NCI-H2081 treated with DMSO at 0.1 percent for 48 hours (cell line): ENCODE data around the gene SEC24D.

Experiments
- DNase-seq: peaks from one replicate; lab custom pipeline; 2025; lab: John Stamatoyannopoulos, UW

Gene SEC24D

GRCh38 chr4:118751629-118752323, 84.2 kb downstream of the SEC24D start:
- DNase-seq = no peak

- no peak for DNase-seq
Measured at GRCh38 chr4:118749347-118749988, 86.5 kb downstream of the SEC24D start.

DNA sequence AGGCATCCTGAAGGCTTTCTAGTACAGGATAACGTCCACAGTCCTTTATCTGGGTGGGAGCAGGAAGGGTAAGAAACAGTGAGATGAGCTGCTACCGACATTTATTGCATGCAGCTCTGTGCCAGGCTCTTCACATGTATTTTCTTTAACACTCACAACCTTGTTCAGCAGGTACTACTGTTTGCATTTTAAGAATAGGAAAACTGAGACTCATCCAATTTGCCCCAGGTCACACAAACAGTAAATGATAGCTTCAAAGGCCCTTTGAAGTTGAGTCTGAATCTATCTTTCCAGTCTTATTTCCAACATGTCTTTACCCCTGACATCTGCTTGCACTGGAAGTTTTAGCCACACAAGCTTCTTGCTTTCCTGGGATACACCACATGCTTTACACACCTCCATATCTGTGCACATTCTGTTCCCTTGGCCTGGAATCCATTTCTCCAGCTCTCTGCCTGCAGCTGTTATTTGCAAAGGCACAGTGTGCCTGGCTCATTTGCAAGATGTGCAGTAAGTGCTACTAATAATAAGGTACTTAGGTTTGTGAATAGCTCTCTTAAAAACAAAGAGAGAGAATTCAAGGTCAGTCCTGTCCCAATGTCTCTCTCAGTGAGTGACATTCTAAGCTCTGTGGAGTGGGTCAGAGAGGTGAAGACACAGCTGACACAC, 89.5 kb downstream of the SEC24D start:
- DNase-seq = no peak

DNA sequence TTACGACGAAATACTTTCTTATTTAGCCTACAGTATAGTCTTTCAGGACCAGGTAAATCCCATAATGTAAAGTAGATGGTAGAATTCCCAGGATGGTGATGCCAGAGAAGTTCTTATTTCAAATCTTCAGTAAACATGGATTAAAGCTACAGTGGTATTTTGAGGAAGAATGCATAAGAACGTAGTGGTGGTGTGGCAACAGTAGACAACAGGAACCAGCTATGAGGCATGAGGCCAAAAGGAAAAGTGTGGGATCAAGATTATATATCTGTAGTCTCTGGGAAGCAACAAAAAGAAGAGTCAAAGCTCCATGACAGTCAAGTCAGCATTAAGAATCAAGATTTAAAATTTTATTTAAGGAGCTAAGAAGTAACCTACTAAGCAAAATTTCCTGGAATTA, 90.6 kb downstream of the SEC24D start:
- DNase-seq = no peak

- no peak for DNase-seq
Measured at GRCh38 chr4:118743867-118744266, 92.1 kb downstream of the SEC24D start.

- no peak for DNase-seq
Measured at GRCh38 chr4:118742050-118742449, 93.9 kb downstream of the SEC24D start.

GRCh38 chr4:118741301-118741855, 94.5 kb downstream of the SEC24D start:
- DNase-seq = no peak

GRCh38 chr4:118740869-118741268, 95.1 kb downstream of the SEC24D start:
- no peak for DNase-seq

GRCh38 chr4:118739022-118739713, 96.8 kb downstream of the SEC24D start:
- no peak for DNase-seq

DNA sequence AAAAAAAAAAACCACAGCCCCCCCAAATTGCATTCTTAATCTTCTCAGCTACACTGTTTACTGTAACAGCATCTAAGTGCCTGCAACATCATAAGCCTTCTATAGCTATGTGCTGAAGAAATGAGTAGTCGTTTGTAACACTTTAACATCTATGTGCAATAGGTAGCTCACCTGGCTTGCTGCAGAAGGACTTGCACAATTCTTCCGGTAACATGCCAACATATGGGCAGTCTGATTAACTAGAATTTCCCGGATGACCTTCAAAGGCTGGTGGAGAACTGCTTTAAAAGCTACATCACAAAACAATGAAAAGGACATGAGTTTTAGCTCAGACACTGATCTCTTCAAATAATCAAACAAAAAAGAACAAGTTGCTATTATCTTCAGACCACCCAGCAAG, 97.8 kb downstream of the SEC24D start:
- DNase-seq = no peak

DNA sequence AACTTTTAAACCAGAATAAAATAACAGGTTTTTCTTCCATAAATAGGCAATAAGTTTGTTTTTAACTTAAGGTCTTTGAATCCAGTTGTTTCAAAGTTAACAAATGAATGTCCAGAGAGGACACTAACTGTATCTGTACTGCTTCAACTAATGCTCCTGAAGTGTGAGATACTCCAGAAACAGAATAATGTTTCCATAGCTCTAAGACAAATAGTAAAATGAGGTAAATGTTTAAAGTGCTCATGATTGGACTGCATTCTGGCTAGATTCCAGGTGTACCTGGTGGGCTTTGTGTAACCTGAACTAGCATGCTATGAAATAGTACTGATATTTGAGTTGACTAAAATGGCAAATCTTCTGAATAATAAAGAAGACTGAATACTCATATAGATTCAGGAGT, 99.0 kb downstream of the SEC24D start:
- no peak for DNase-seq

DNA sequence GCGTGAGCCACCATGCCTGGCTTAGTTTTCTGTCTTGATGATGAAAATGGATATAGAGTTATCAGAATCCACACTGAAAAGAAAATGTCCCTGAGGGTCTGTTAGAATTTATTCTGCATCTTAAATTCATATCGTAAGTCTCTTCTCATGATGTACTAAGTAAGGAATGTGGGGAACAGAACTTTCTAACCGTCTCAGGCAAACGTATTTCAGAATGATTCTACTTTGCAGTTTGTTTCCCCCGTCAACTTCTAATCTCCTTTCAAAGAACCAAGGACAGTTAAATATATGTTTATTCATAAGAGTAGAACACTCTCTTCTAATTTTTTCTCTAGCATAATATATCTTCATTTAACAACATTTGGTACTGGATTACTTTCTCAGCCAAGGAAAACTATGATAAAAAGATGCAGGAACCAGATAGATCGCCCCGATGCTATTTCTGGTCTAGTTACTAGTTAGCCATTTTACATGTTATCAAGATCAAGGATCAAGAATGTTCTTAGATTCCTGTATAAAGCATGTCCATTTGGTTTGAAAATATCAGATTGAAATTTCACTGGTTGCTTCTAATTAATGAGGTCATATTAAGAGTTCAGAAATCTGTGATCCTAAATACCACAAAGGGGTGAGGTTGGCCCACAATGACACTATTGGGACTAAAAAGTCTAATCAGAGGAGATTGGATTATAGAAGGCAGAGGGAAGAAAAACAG, 101.3 kb downstream of the SEC24D start:
- DNase-seq = no peak

- no peak for DNase-seq
Measured at GRCh38 chr4:118732591-118733330, 103.2 kb downstream of the SEC24D start.

DNA sequence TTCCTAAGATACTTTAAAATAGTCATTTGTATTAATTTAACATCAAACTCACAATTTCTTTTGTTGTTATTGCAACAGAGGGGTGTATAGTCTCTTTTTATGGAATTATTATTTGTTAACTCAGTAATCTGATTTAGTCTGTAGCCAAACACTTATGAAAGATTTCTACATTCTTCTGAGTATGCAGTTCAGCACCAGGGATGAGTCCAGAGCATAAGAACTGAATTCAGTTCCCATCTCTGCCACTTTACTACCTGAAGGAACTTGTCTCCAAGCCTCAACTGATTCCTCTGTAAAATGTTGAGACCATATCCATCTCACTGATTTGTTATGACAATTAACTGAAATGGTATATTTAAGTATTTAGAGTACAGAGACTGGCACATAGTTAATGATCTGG, 105.2 kb downstream of the SEC24D start:
- DNase-seq = no peak

DNA sequence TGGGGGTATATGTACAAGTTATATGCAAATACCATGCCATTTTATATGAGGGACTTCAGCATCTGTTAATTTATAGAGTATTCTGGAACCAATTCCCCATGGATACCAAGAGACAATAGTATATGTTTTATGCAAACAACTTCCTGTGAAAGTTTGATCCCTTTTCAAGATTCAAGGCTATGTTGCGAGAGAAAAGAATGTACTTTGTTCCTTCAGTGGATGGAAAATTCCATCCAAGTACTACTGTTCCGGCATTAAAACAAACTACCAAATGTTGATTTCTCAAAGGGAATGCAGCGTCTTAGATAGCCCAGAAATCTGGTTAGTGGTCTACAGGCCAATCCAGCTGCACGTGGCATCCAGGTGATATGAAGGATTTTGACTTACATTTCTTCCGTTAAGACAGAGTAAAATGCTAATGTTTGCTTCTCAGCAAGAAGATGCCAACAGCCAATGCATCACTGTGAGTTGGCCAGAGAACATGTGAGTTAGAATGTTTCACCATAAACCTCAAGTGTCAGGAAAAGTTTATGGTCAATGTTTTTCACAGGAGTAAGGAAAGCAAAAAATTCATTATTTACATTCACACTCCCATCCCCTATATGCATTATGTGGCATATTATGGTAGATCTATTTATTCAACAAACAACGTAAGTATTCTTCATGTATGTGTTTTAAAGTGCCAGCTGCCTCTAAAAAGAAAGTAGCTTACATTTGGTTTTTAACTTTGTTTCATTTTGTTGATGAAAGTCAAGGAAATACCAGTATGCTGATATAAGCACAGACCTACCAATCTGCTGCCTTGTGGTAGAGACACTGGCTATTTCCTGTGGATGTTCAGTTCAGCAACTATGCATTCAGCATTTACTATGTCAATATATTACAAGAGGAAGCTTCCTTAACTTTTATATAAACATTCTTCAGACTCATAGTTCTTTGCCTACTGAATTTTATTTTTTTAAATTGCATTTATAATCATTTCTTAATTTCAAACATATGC, 106.3 kb downstream of the SEC24D start:
- DNase-seq = no peak

DNA sequence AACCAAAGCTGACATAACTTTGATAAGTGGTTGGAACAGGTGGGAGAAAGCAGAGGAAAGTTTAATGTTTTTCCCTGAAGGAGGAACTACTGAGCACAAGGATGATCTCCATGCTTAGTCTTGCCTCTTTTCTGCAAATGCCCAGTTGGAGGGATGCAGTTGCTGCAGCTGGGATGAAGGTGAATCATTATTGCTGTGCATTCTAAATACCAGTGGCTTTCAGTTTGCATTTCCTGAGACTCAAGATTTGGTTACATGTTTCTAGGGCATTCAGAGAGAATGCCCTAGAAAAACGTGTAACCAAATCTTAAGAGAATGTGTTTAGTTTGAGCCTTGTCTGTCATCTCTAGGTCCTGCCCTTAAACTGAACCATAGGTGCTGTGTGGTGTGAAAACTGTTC, 108.6 kb downstream of the SEC24D start:
- DNase-seq = no peak

GRCh38 chr4:118723369-118723768, 112.6 kb downstream of the SEC24D start:
- no peak for DNase-seq

GRCh38 chr4:118721752-118722151, 114.2 kb downstream of the SEC24D start:
- no peak for DNase-seq

- no peak for DNase-seq
Measured at GRCh38 chr4:118718511-118719170, 117.3 kb downstream of the SEC24D start.
